IMR-90 (cell line): ENCODE results near the gene ALB. TPM values are rescaled to one million over a fixed set of nuclear protein-coding genes. Genes with fewer than 3 reads are reported as not detected.

Experiments used
- ATAC-seq: fragments of 200-7000 bp; cut with Tn5 transposase; 2 replicates; pipeline ENCODE4 v1.9.1; 2020; ENCODE audit warnings: low read depth, mild to moderate bottlenecking, moderate library complexity
- BruUV-seq: library from RNA; stranded (reverse); fragments of 400-500 nt; replicated peaks from 2 replicates; lab custom pipeline; 2021; lab: Mats Ljungman, UMichigan
- CTCF ChIA-PET: fragments of 300-600 bp; formaldehyde crosslinking; extraction: SDS; loops from one replicate; lab custom pipeline; 2021; ENCODE audit warnings: antibody characterized with exemption; lab: Yijun Ruan, JAX
- POLR2A ChIA-PET: fragments of 300-600 bp; sonication (Branson Sonifier 250); formaldehyde crosslinking; loops from one replicate; lab custom pipeline; 2022; ENCODE audit warnings: antibody characterized with exemption; ENCODE audit not compliant: unreplicated experiment; lab: Charles Lee
- DNase-seq: peaks from one replicate; pipeline ENCODE4 v3.0.0; 2013
- H2AFZ ChIP-seq: replicated peaks from 2 replicates; pipeline ENCODE3; 2013; ENCODE audit warnings: low read length, mild to moderate bottlenecking; ENCODE audit not compliant: poor library complexity
- H2AK5ac ChIP-seq: 2 replicates; pipeline ENCODE4 v1.6.1; 2013; ENCODE audit warnings: low read depth, low read length, inconsistent platforms
- H2AK9ac ChIP-seq: replicated peaks from 2 replicates; pipeline ENCODE3; 2013; ENCODE audit warnings: mild to moderate bottlenecking, low read depth, low read length, moderate library complexity; ENCODE audit not compliant: poor library complexity
- H2BK120ac ChIP-seq: 2 replicates; pipeline ENCODE4 v1.6.1; 2013; ENCODE audit warnings: low read depth, low read length, inconsistent platforms
- H2BK15ac ChIP-seq: 3 replicates; pipeline ENCODE4 v1.6.1; 2013; ENCODE audit warnings: low read depth, low read length, inconsistent platforms
- H2BK20ac ChIP-seq: 2 replicates; pipeline ENCODE4 v1.6.1; 2013; ENCODE audit warnings: low read depth, mild to moderate bottlenecking, inconsistent platforms, low read length, moderate library complexity
- H2BK5ac ChIP-seq: 2 replicates; pipeline ENCODE4 v1.6.1; 2013; ENCODE audit warnings: mild to moderate bottlenecking, low read depth, low read length, inconsistent platforms; ENCODE audit not compliant: poor library complexity, severe bottlenecking
- H3K14ac ChIP-seq: replicated peaks from 2 replicates; pipeline ENCODE4 v1.6.1; 2013; ENCODE audit warnings: low read depth, low read length, inconsistent platforms
- H3K18ac ChIP-seq: 2 replicates; pipeline ENCODE4 v1.6.1; 2013; ENCODE audit warnings: low read depth, low read length, control low read depth
- H3K23ac ChIP-seq: 2 replicates; pipeline ENCODE4 v1.6.1; 2013; ENCODE audit warnings: low read depth, low read length, inconsistent platforms
- H3K27ac ChIP-seq: 2 replicates; pipeline ENCODE4 v1.5.1; 2013; ENCODE audit warnings: mild to moderate bottlenecking, control low read depth, low read length; ENCODE audit not compliant: insufficient read depth
- H3K27me3 ChIP-seq: 2 replicates; pipeline ENCODE4 v1.6.1; 2013; ENCODE audit warnings: low read length; ENCODE audit not compliant: control insufficient read depth, insufficient read depth
- H3K36me3 ChIP-seq: 2 replicates; pipeline ENCODE4 v1.6.1; 2013; ENCODE audit warnings: low read length, mixed read lengths; ENCODE audit not compliant: control insufficient read depth, insufficient read depth
- H3K4ac ChIP-seq: 2 replicates; pipeline ENCODE4 v1.6.1; 2013; ENCODE audit warnings: low read depth, low read length, inconsistent platforms
- H3K4me1 ChIP-seq: 2 replicates; pipeline ENCODE4 v1.6.1; 2013; ENCODE audit warnings: low read length, mixed read lengths; ENCODE audit not compliant: control insufficient read depth, insufficient read depth
- H3K4me2 ChIP-seq: 2 replicates; pipeline ENCODE4 v1.6.1; 2013; ENCODE audit warnings: low read depth, mild to moderate bottlenecking, control low read depth, low read length, moderate library complexity
- H3K4me3 ChIP-seq: 2 replicates; pipeline ENCODE4 v1.5.1; 2013; ENCODE audit warnings: low read depth, mild to moderate bottlenecking, control low read depth, low read length, moderate library complexity; ENCODE audit not compliant: insufficient read depth
- H3K56ac ChIP-seq: 2 replicates; pipeline ENCODE4 v1.6.1; 2013; ENCODE audit warnings: low read length, inconsistent platforms; ENCODE audit not compliant: insufficient read depth; ENCODE audit errors: extremely low read depth
- H3K79me1 ChIP-seq, 2 experiments: 2 replicates each; pipeline ENCODE4 v1.6.1; 2013; ENCODE audit warnings: low read length in 2 of 2, inconsistent platforms in 1 of 2, low read depth in 1 of 2
- H3K9ac ChIP-seq: 2 replicates; pipeline ENCODE4 v1.6.1; 2013; ENCODE audit warnings: low read depth, low read length, control low read depth
- H3K9me1 ChIP-seq: 2 replicates; pipeline ENCODE4 v1.6.1; 2013; ENCODE audit warnings: low read length, inconsistent platforms; ENCODE audit not compliant: insufficient read depth
- H3K9me3 ChIP-seq: 2 replicates; pipeline ENCODE4 v1.6.1; 2013; ENCODE audit warnings: low read length; ENCODE audit not compliant: control insufficient read depth, insufficient read depth
- H4K20me1 ChIP-seq: 2 replicates; pipeline ENCODE4 v1.6.1; 2013; ENCODE audit warnings: low read length, inconsistent platforms; ENCODE audit not compliant: insufficient read depth
- H4K5ac ChIP-seq: 2 replicates; pipeline ENCODE4 v1.6.1; 2013; ENCODE audit warnings: mild to moderate bottlenecking, low read depth, low read length, control low read depth
- H4K8ac ChIP-seq, 2 experiments: 2 replicates each; pipeline ENCODE4 v1.6.1; 2013; ENCODE audit warnings: low read depth in 2 of 2, low read length in 2 of 2, control low read depth in 1 of 2, inconsistent platforms in 1 of 2
- H4K91ac ChIP-seq: 2 replicates; pipeline ENCODE4 v1.6.1; 2013; ENCODE audit warnings: low read depth, low read length, inconsistent platforms; ENCODE audit not compliant: insufficient read depth
- BHLHE40 ChIP-seq: fragments of 150-350 bp; IDR thresholded peaks from 2 replicates; pipeline ENCODE4 v1.6.1; 2016; ENCODE audit warnings: mild to moderate bottlenecking, low read depth, low read length
- CEBPB ChIP-seq: IDR thresholded peaks from 2 replicates; pipeline ENCODE4 v1.6.1; 2012; ENCODE audit warnings: low read depth, low read length, improper control_type of control experiment
- CHD1 ChIP-seq: IDR thresholded peaks from 2 replicates; pipeline ENCODE4 v1.6.1; 2012; ENCODE audit warnings: low read depth, low read length, improper control_type of control experiment
- MAFK ChIP-seq: IDR thresholded peaks from 2 replicates; pipeline ENCODE4 v1.6.1; 2012; ENCODE audit warnings: low read depth, low read length, improper control_type of control experiment
- MXI1 ChIP-seq: IDR thresholded peaks from 2 replicates; pipeline ENCODE4 v1.6.1; 2012; ENCODE audit warnings: low read depth, mild to moderate bottlenecking, low read length, moderate library complexity, borderline replicate concordance
- NFE2L2 ChIP-seq: fragments of 150-350 bp; IDR thresholded peaks from 2 replicates; pipeline ENCODE4 v1.6.1; 2016; ENCODE audit warnings: low read depth, mild to moderate bottlenecking, low read length
- RAD21 ChIP-seq: IDR thresholded peaks from 2 replicates; pipeline ENCODE4 v1.6.1; 2012; ENCODE audit warnings: low read length, improper control_type of control experiment
- RFX5 ChIP-seq: IDR thresholded peaks from 2 replicates; pipeline ENCODE4 v1.8.0; 2012; ENCODE audit warnings: low read depth, mild to moderate bottlenecking, low read length, moderate library complexity
- SMC3 ChIP-seq: fragments of 150-350 bp; IDR thresholded peaks from 2 replicates; pipeline ENCODE4 v1.6.1; 2016; ENCODE audit warnings: low read depth, mild to moderate bottlenecking, antibody characterized with exemption, low read length, moderate library complexity
- WGBS, 2 experiments: methylation state at CpG; one replicate each; pipeline versions ENCODE4 v1.1.5 to v1.1.7; 2013; ENCODE audit warnings: missing lambda C conversion rate in 2 of 2; ENCODE audit not compliant: insufficient read length in 1 of 2; ENCODE audit errors: extremely low coverage in 2 of 2; 5-methylcytosine and 5-hydroxymethylcytosine counted together
- dilution Hi-C: fragments of 300-500 bp; cut with HindIII; formaldehyde crosslinking; loops from one replicate; pipeline ENCODE4 v1.14.3; 2018; ENCODE audit warnings: low sequenced_read_pairs; ENCODE audit not compliant: unreplicated experiment
- in situ Hi-C: fragments of 300-500 bp; cut with MboI; formaldehyde crosslinking; loops from 3 replicates; pipeline ENCODE4 v1.14.3; 2019; ENCODE audit warnings: low sequenced_read_pairs, inconsistent platforms, mixed read lengths
- intact Hi-C: fragments of 100-400 bp; cut with micrococcal nuclease; formaldehyde crosslinking; loops from 2 replicates; pipeline ENCODE4 v1.10.0; 2022
- polyA plus RNA-seq, 3 experiments: library from polyadenylated mRNA; depleted of rRNA; stranded (reverse); fragments of >200 nt; gene quantifications; 2 replicates each; pipeline ENCODE4 v1.2.3, GENCODE V29; 2012; ENCODE audit warnings: low replicate concordance in 1 of 3
- total RNA-seq: library from RNA; depleted of rRNA; stranded (reverse); fragments of >200 nt; gene quantifications from 2 replicates; pipeline ENCODE4 v1.2.3, GENCODE V29; 2012
- TF ChIP-seq, protein P1 (sequence below): fragments of 150-350 bp; IDR thresholded peaks from 2 replicates; pipeline ENCODE4 v1.6.1; 2016; ENCODE audit warnings: low read depth, mild to moderate bottlenecking, low read length, moderate library complexity, borderline replicate concordance
- TF ChIP-seq, protein P2 (sequence below): conservative IDR thresholded peaks from 2 replicates; pipeline ENCODE4 v1.5.1; 2012; ENCODE audit warnings: mild to moderate bottlenecking, low read depth, low read length, improper control_type of control experiment

The ALB gene
- total and polyA plus RNA-seq, 2 of the 4 experiments (the other 2 are of a cell fraction), result not detected

- no peak overlapping the region for H3K9ac ChIP-seq
- no peaks in the 10 kb centered on the region for H3K36me3 ChIP-seq
- BruUV-seq, result no TSS peak
- H4K91ac ChIP-seq, result no peak overlapping the region
- H2BK20ac ChIP-seq, result no peak overlapping the region
- no peak overlapping the region for H3K18ac ChIP-seq
- no peak overlapping the region for H2BK15ac ChIP-seq
- H2BK120ac ChIP-seq, result no peak overlapping the region
- H3K4ac ChIP-seq, result no peak overlapping the region
- no peak overlapping the region for H2AK5ac ChIP-seq
- no peaks in the 10 kb centered on the region for H3K79me1 ChIP-seq
- H2AK9ac ChIP-seq, result no peak overlapping the region
- no peak for TF ChIP-seq MAFK
- TF ChIP-seq, protein P1, sequence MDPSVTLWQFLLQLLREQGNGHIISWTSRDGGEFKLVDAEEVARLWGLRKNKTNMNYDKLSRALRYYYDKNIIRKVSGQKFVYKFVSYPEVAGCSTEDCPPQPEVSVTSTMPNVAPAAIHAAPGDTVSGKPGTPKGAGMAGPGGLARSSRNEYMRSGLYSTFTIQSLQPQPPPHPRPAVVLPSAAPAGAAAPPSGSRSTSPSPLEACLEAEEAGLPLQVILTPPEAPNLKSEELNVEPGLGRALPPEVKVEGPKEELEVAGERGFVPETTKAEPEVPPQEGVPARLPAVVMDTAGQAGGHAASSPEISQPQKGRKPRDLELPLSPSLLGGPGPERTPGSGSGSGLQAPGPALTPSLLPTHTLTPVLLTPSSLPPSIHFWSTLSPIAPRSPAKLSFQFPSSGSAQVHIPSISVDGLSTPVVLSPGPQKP, result no peak
- TF ChIP-seq, protein P2, sequence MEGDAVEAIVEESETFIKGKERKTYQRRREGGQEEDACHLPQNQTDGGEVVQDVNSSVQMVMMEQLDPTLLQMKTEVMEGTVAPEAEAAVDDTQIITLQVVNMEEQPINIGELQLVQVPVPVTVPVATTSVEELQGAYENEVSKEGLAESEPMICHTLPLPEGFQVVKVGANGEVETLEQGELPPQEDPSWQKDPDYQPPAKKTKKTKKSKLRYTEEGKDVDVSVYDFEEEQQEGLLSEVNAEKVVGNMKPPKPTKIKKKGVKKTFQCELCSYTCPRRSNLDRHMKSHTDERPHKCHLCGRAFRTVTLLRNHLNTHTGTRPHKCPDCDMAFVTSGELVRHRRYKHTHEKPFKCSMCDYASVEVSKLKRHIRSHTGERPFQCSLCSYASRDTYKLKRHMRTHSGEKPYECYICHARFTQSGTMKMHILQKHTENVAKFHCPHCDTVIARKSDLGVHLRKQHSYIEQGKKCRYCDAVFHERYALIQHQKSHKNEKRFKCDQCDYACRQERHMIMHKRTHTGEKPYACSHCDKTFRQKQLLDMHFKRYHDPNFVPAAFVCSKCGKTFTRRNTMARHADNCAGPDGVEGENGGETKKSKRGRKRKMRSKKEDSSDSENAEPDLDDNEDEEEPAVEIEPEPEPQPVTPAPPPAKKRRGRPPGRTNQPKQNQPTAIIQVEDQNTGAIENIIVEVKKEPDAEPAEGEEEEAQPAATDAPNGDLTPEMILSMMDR, result no peak
- TF ChIP-seq BHLHE40, result no peak
- no peak for TF ChIP-seq MXI1
- TF ChIP-seq CHD1, result no peak
- no peak for TF ChIP-seq RFX5
- no peak for TF ChIP-seq RAD21
- no peak for TF ChIP-seq NFE2L2
- no peak for TF ChIP-seq SMC3
- no peak for TF ChIP-seq CEBPB
- no peak overlapping the region for H3K27ac ChIP-seq
- H4K8ac ChIP-seq, result no peak overlapping the region
- H3K4me1 ChIP-seq, result no peaks in the 10 kb centered on the region
- no peaks in the 10 kb centered on the region for H3K27me3 ChIP-seq
- intact Hi-C loops, result no loop called here
- no peaks in the 10 kb centered on the region for H3K9me1 ChIP-seq
- H2BK5ac ChIP-seq, result no peak overlapping the region
- H3K4me2 ChIP-seq, result no peak overlapping the region
- in situ Hi-C loops, result no loop called here
- dilution Hi-C loops, result no loop called here
- DNase-seq (no peak), ATAC-seq (no peak)
- no peaks in the 10 kb centered on the region for H4K20me1 ChIP-seq
- ChIA-PET POLR2A (no interaction called here), CTCF (no interaction called here)
- no peak overlapping the region for H2AFZ ChIP-seq
- H3K14ac ChIP-seq, result no peak overlapping the region
- H3K4me3 ChIP-seq, result no peak overlapping the region
- H3K23ac ChIP-seq, result no peak overlapping the region
- H4K5ac ChIP-seq, result no peak overlapping the region
- no CpG with 5 or more reads among the region's 4 CpGs for WGBS, 2 experiments
- no peak overlapping the region for H3K56ac ChIP-seq
- no peaks in the 10 kb centered on the region for H3K9me3 ChIP-seq
Measured at GRCh38 chr4:73376976-73377375, 27.1 kb upstream of the ALB start.
